H9 (cell line): ENCODE measurements around the gene DRGX. TPM values are rescaled to one million over a fixed set of nuclear protein-coding genes. Genes with fewer than 3 reads are reported as not detected.

Source experiments
- DNase-seq: peaks from one replicate; pipeline ENCODE4 v3.0.0-alpha.2; 2017
- H2AFZ ChIP-seq: one replicate; pipeline ENCODE4 v1.6.1; 2013; ENCODE audit warnings: mild to moderate bottlenecking, low read length, control low read depth, moderate library complexity
- H2AK5ac ChIP-seq: 2 replicates; pipeline ENCODE4 v1.6.1; 2013; ENCODE audit warnings: low read length, control low read depth, mixed read lengths; ENCODE audit not compliant: insufficient read length
- H2BK120ac ChIP-seq: one replicate; pipeline ENCODE4 v1.6.1; 2013; ENCODE audit warnings: low read depth, mild to moderate bottlenecking, low read length, control low read depth, inconsistent platforms; ENCODE audit not compliant: poor library complexity, severe bottlenecking
- H2BK12ac ChIP-seq: 2 replicates; pipeline ENCODE4 v1.6.1; 2013; ENCODE audit warnings: low read length, control low read depth, mixed read lengths, low read depth; ENCODE audit not compliant: insufficient read length
- H2BK15ac ChIP-seq: 2 replicates; pipeline ENCODE4 v1.6.1; 2013; ENCODE audit warnings: low read depth, low read length, control low read depth
- H2BK20ac ChIP-seq: one replicate; pipeline ENCODE4 v1.6.1; 2013; ENCODE audit warnings: low read depth, mild to moderate bottlenecking, low read length, control low read depth, inconsistent platforms; ENCODE audit not compliant: poor library complexity, severe bottlenecking
- H2BK5ac ChIP-seq: 2 replicates; pipeline ENCODE4 v1.6.1; 2013; ENCODE audit warnings: low read length, control low read depth, mixed read lengths; ENCODE audit not compliant: insufficient read length
- H3K14ac ChIP-seq: 2 replicates; pipeline ENCODE4 v1.6.1; 2013; ENCODE audit warnings: low read length, control low read depth; ENCODE audit not compliant: insufficient read depth
- H3K18ac ChIP-seq: 2 replicates; pipeline ENCODE4 v1.6.1; 2013; ENCODE audit warnings: low read depth, mild to moderate bottlenecking, mixed read lengths, low read length, control low read depth; ENCODE audit not compliant: insufficient read length
- H3K23ac ChIP-seq: 2 replicates; pipeline ENCODE4 v1.6.1; 2013; ENCODE audit warnings: low read length, control low read depth, mixed read lengths, low read depth; ENCODE audit not compliant: insufficient read length
- H3K23me2 ChIP-seq: 2 replicates; pipeline ENCODE4 v1.6.1; 2013; ENCODE audit warnings: low read depth, mild to moderate bottlenecking, mixed read lengths, low read length, control low read depth; ENCODE audit not compliant: insufficient read length, poor library complexity, severe bottlenecking
- H3K27ac ChIP-seq: 2 replicates; pipeline ENCODE4 v1.5.1; 2013; ENCODE audit warnings: low read length, control low read depth, mixed read lengths, low read depth; ENCODE audit not compliant: insufficient read length
- H3K27me3 ChIP-seq: 2 replicates; pipeline ENCODE4 v1.6.1; 2013; ENCODE audit warnings: low read length, control low read depth, inconsistent platforms; ENCODE audit not compliant: insufficient read depth
- H3K4ac ChIP-seq: 2 replicates; pipeline ENCODE4 v1.6.1; 2013; ENCODE audit warnings: low read depth, mild to moderate bottlenecking, control low read depth, inconsistent platforms, low read length, moderate library complexity
- H3K4me1 ChIP-seq: 2 replicates; pipeline ENCODE4 v1.6.1; 2013; ENCODE audit warnings: low read length, control low read depth, inconsistent platforms; ENCODE audit not compliant: insufficient read depth
- H3K4me2 ChIP-seq: 2 replicates; pipeline ENCODE4 v1.6.1; 2013; ENCODE audit warnings: low read length, control low read depth, mixed read lengths; ENCODE audit not compliant: insufficient read length, insufficient read depth
- H3K56ac ChIP-seq: 2 replicates; pipeline ENCODE4 v1.6.1; 2013; ENCODE audit warnings: low read depth, mild to moderate bottlenecking, mixed read lengths, low read length, control low read depth; ENCODE audit not compliant: insufficient read length
- H3K79me1 ChIP-seq: 2 replicates; pipeline ENCODE4 v1.6.1; 2013; ENCODE audit warnings: low read depth, mild to moderate bottlenecking, moderate library complexity, low read length, control low read depth, inconsistent platforms; ENCODE audit not compliant: insufficient read depth, poor library complexity, severe bottlenecking
- H3K79me2 ChIP-seq: 2 replicates; pipeline ENCODE4 v1.6.1; 2013; ENCODE audit warnings: low read length, control low read depth, inconsistent platforms; ENCODE audit not compliant: insufficient read depth
- H3K9ac ChIP-seq: 2 replicates; pipeline ENCODE4 v1.6.1; 2013; ENCODE audit warnings: low read length, control low read depth, mixed read lengths; ENCODE audit not compliant: insufficient read length; ENCODE audit errors: extremely low read depth
- H3K9me3 ChIP-seq: one replicate; pipeline ENCODE4 v1.6.1; 2013; ENCODE audit warnings: low read depth, low read length, inconsistent platforms; ENCODE audit not compliant: control insufficient read depth
- H3T11ph ChIP-seq: one replicate; pipeline ENCODE4 v1.6.1; 2013; ENCODE audit warnings: mild to moderate bottlenecking, low read length, control low read depth, inconsistent platforms
- H4K20me1 ChIP-seq: one replicate; pipeline ENCODE4 v1.6.1; 2013; ENCODE audit not compliant: control insufficient read depth, insufficient read length, insufficient read depth
- H4K5ac ChIP-seq: 2 replicates; pipeline ENCODE4 v1.6.1; 2013; ENCODE audit warnings: low read depth, mild to moderate bottlenecking, mixed read lengths, low read length, control low read depth; ENCODE audit not compliant: insufficient read length
- H4K8ac ChIP-seq: replicated peaks from 2 replicates; pipeline ENCODE4 v1.6.1; 2013; ENCODE audit warnings: low read length, control low read depth, mixed read lengths, low read depth; ENCODE audit not compliant: insufficient read length
- H4K91ac ChIP-seq: 2 replicates; pipeline ENCODE4 v1.6.1; 2013; ENCODE audit warnings: low read depth, mild to moderate bottlenecking, moderate library complexity, mixed read lengths, low read length, control low read depth; ENCODE audit not compliant: insufficient read length
- H3K27ac Mint-ChIP-seq, 3 experiments: 2 replicates in 2 of 3; 3 replicates in 1 of 3; pipeline ENCODE4 v1.8.0; 2020 to 2021; ENCODE audit warnings: mixed read lengths in 3 of 3, mild to moderate bottlenecking in 1 of 3, moderate library complexity in 1 of 3
- H3K27me3 Mint-ChIP-seq: 2 replicates; pipeline ENCODE4 v1.8.0; 2021; ENCODE audit warnings: low read depth, mild to moderate bottlenecking, moderate library complexity, mixed read lengths
- H3K36me3 Mint-ChIP-seq, 3 experiments: 2 replicates in 2 of 3; 3 replicates in 1 of 3; pipeline ENCODE4 v1.8.0; 2020 to 2021; ENCODE audit warnings: low read depth in 3 of 3, mixed read lengths in 3 of 3; ENCODE audit not compliant: insufficient read depth in 1 of 3
- H3K4me1 Mint-ChIP-seq, 2 experiments: 2 replicates each; pipeline ENCODE4 v1.8.0; 2020; ENCODE audit warnings: mixed read lengths in 2 of 2
- H3K4me3 Mint-ChIP-seq, 2 experiments: 2 replicates in 1 of 2; 3 replicates in 1 of 2; pipeline ENCODE4 v1.8.0; 2020 to 2021; ENCODE audit warnings: mild to moderate bottlenecking in 2 of 2, mixed read lengths in 2 of 2, moderate library complexity in 1 of 2
- H3K9me3 Mint-ChIP-seq, 2 experiments: 2 replicates in 1 of 2; 3 replicates in 1 of 2; pipeline ENCODE4 v1.8.0; 2020; ENCODE audit warnings: mild to moderate bottlenecking in 2 of 2, mixed read lengths in 2 of 2, moderate library complexity in 1 of 2
- CTCF ChIP-seq: fragments of 200-600 bp; sonication (generic); conservative IDR thresholded peaks from 3 replicates; pipeline ENCODE4 v1.8.0; 2021; ENCODE audit warnings: antibody characterized with exemption, mild to moderate bottlenecking
- WGBS: extraction: QIAGEN DNeasy Blood & Tissue Kit; methylation state at CpG from one replicate; pipeline ENCODE4 v1.1.7; 2013; ENCODE audit warnings: missing lambda C conversion rate, low lambda C conversion rate, mixed read lengths; ENCODE audit not compliant: insufficient read length; ENCODE audit errors: extremely low coverage; 5-methylcytosine and 5-hydroxymethylcytosine counted together
- total RNA-seq: library from RNA; stranded (reverse); gene quantifications from 2 replicates; pipeline ENCODE4 v1.2.1, GENCODE V29; 2021

The DRGX gene
- total RNA-seq, 1 experiment from 2014 or later, result not detected

DNA sequence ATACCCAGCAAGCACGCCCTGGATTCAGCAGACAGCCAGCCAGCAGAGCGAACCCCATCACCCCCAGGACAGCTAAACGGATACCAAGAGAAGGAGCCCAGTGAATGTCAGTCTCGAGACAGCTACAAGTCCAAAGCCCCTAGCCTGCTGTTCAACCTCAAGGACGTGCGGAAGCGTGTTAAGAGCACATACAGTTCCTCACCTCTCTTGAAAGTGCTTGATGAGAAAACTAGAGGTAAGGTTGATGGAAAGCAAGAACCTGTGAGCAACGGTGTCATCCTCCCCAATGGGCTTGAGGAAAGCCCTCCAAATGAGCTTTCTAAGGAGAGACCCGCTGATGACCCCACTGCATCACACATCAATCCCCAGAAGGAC lies 72.0 kb downstream of the DRGX start:
- H3K36me3 Mint-ChIP-seq, result no peaks in the 10 kb centered on the region
- no peaks in the 10 kb centered on the region for H3K9me3 ChIP-seq
- no peaks in the 10 kb centered on the region for H4K20me1 ChIP-seq
- no peak overlapping the region for H3K56ac ChIP-seq
- H3K9me3 Mint-ChIP-seq, result no peaks in the 10 kb centered on the region; a peak in 1 of 5 replicates
- no peak overlapping the region for H3K23ac ChIP-seq
- no peak overlapping the region for H3T11ph ChIP-seq
- no peaks in the 10 kb centered on the region for H3K79me1 ChIP-seq
- no peak overlapping the region for H4K8ac ChIP-seq
- no peak overlapping the region for H3K4me2 ChIP-seq
- H3K4me3 Mint-ChIP-seq, result no peak overlapping the region
- TF ChIP-seq CTCF, result no peak
- no peak overlapping the region for H3K9ac ChIP-seq
- no peak overlapping the region for H2BK5ac ChIP-seq
- no peaks in the 10 kb centered on the region for H3K27me3 ChIP-seq
- WGBS, result no CpG with 5 or more reads among the region's 9 CpGs
- no peaks in the 10 kb centered on the region for H3K4me1 ChIP-seq
- peaks cover 6% of the 10 kb centered on the region for H3K27me3 Mint-ChIP-seq
- no peak overlapping the region for H2BK20ac ChIP-seq
- H3K4ac ChIP-seq, result no peak overlapping the region
- H2AFZ ChIP-seq, result no peak overlapping the region
- no peak overlapping the region for H3K27ac Mint-ChIP-seq
- no peak overlapping the region for H2AK5ac ChIP-seq
- H3K4me1 Mint-ChIP-seq, result peaks cover 4 to 6% of the 10 kb centered on the region in 2 experiments
- no peak for DNase-seq
- no peak overlapping the region for H3K27ac ChIP-seq
- no peak overlapping the region for H4K91ac ChIP-seq
- no peak overlapping the region for H2BK15ac ChIP-seq
- no peak overlapping the region for H3K14ac ChIP-seq
- no peak overlapping the region for H2BK120ac ChIP-seq
- H4K5ac ChIP-seq, result no peak overlapping the region
- H3K79me2 ChIP-seq, result no peaks in the 10 kb centered on the region
- H3K18ac ChIP-seq, result no peak overlapping the region
- H2BK12ac ChIP-seq, result no peak overlapping the region
- no peaks in the 10 kb centered on the region for H3K23me2 ChIP-seq
